Effector memory CD4-positive, alpha-beta T cell (primary cell): ENCODE data around the gene ARHGEF11.

Experiments used
- DNase-seq, 3 donors: peaks; one replicate each; pipeline ENCODE4 v3.0.0-alpha.2; 2020
- H3K27ac ChIP-seq: 2 replicates; pipeline ENCODE4 v1.7.0; 2013; ENCODE audit warnings: mild to moderate bottlenecking, low read length, moderate library complexity; ENCODE audit not compliant: insufficient read depth, poor library complexity, severe bottlenecking
- H3K27me3 ChIP-seq: replicated peaks from 2 replicates; pipeline ENCODE4 v1.7.0; 2013; ENCODE audit warnings: mild to moderate bottlenecking, low read length; ENCODE audit not compliant: insufficient read depth, control insufficient read depth, poor library complexity, severe bottlenecking
- H3K36me3 ChIP-seq: 2 replicates; pipeline ENCODE4 v1.7.0; 2013; ENCODE audit warnings: mild to moderate bottlenecking, low read length, moderate library complexity; ENCODE audit not compliant: control insufficient read depth, insufficient read depth
- H3K4me1 ChIP-seq: 2 replicates; pipeline ENCODE4 v1.7.0; 2013; ENCODE audit warnings: low read length, mild to moderate bottlenecking; ENCODE audit not compliant: control insufficient read depth, insufficient read depth, poor library complexity, severe bottlenecking
- H3K4me3 ChIP-seq: 2 replicates; pipeline ENCODE4 v1.7.0; 2013; ENCODE audit warnings: low read length, low read depth, mild to moderate bottlenecking; ENCODE audit not compliant: insufficient read depth, poor library complexity, severe bottlenecking
- H3K9me3 ChIP-seq: 2 replicates; pipeline ENCODE4 v1.7.0; 2013; ENCODE audit warnings: mild to moderate bottlenecking, low read length, moderate library complexity; ENCODE audit not compliant: control insufficient read depth

The ARHGEF11 gene

GRCh38 chr1:156894711-156895454 is 150.7 kb downstream of the ARHGEF11 start:
- Histone ChIP-seq H3K27me3 (peaks cover 26% of the 10 kb centered on the region), H3K9me3 (no peaks in the 10 kb centered on the region), H3K27ac (no peak overlapping the region), H3K4me1 (peaks cover 17% of the 10 kb centered on the region), H3K4me3 (no peak overlapping the region), H3K36me3 (no peaks in the 10 kb centered on the region)
- DNase-seq, result no peak

DNA sequence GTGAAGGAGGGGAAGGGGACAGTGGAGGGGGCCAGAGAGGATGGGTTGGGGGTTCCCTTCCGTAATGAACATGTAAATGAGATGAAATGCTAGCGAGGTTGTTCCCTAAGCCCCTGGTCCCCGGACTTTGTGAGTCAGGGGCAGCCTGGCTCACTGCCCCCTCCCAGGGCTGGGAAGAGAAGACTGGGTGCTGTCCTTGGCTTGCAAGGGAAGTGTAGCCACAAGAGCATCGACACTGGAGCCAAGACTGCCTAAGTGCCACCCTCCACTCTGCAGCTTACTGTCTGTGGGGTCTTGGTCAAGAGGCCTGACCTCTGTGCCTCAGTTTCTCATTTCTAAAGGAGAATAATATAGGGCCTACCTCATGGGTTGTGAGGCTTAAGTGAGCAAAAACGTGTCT is 151.5 kb downstream of the ARHGEF11 start:
- H3K27ac ChIP-seq, result no peak overlapping the region
- no peak overlapping the region for H3K4me3 ChIP-seq
- H3K4me1 ChIP-seq, result peaks cover 17% of the 10 kb centered on the region
- H3K36me3 ChIP-seq, result no peaks in the 10 kb centered on the region
- DNase-seq, result no peak
- H3K27me3 ChIP-seq, result peaks cover 26% of the 10 kb centered on the region
- H3K9me3 ChIP-seq, result no peaks in the 10 kb centered on the region

DNA sequence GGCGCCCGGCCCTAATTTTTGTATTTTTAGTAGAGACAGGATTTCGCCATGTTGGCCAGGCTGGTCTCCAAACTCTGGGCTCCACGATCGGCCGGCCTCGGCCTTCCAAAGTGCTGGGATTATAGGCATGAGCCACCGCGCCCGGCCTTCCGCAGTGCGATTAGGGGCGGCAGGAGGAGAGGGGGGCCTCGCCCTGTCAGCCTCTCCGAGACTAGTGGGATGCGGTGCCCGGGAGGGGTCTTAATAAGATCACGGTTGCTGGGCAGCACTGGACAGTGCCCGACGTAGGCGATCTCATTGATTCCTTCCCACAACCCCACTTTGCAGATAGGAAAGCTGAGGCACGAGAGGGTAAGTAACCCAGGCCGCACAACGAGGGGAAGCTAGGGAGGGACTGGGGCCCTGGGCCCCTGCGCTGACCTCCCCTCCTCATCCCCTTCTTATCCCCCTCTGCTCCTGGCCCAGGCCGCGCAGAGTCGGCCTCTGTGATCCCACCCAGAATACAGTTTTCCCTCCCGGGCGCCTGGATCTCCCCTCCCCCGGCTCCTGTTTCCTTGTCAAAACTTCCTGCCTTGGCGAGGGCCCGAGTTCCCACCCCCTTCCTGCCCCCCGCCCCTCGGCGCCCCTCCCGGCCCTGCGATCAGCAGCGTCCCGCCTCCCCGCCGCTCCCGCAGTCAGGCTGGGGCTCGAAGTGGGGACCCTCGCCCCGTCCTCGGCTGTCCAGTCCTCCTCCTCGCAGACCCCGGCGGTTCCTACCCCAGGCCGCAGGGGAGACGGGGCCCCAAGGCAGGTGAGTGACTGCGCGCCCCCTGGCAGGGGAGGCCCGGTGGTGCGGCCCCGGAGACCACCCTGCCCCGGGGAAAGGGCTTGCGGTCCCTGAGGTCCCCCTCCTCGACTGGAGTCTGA is 152.2 kb downstream of the ARHGEF11 start, which contains the start of gene PEAR1:
PEAR1 (plus strand) TSS at position 671 of the 906 bp plus-strand sequence. CDS start 10,209 bp downstream, outside the sequence.
- H3K27me3 ChIP-seq, result peaks cover 26% of the 10 kb centered on the region
- peaks cover 17% of the 10 kb centered on the region for H3K4me1 ChIP-seq
- H3K9me3 ChIP-seq, result no peaks in the 10 kb centered on the region
- no peaks in the 10 kb centered on the region for H3K36me3 ChIP-seq
- no peak for DNase-seq
- H3K27ac ChIP-seq, result no peak within 1 kb of the TSS
- H3K4me3 ChIP-seq, result peak within 1 kb of the TSS; percentile 26

GRCh38 chr1:156892190-156893047 is 153.1 kb downstream of the ARHGEF11 start:
- no peaks in the 10 kb centered on the region for H3K36me3 ChIP-seq
- peaks cover 17% of the 10 kb centered on the region for H3K4me1 ChIP-seq
- H3K27me3 ChIP-seq, result peaks cover 24% of the 10 kb centered on the region
- DNase-seq, result peak; percentile 58 to 72 (median 59)
- H3K27ac ChIP-seq, result no peak overlapping the region
- H3K4me3 ChIP-seq, result peak overlapping the region; percentile 26
- no peaks in the 10 kb centered on the region for H3K9me3 ChIP-seq

DNA sequence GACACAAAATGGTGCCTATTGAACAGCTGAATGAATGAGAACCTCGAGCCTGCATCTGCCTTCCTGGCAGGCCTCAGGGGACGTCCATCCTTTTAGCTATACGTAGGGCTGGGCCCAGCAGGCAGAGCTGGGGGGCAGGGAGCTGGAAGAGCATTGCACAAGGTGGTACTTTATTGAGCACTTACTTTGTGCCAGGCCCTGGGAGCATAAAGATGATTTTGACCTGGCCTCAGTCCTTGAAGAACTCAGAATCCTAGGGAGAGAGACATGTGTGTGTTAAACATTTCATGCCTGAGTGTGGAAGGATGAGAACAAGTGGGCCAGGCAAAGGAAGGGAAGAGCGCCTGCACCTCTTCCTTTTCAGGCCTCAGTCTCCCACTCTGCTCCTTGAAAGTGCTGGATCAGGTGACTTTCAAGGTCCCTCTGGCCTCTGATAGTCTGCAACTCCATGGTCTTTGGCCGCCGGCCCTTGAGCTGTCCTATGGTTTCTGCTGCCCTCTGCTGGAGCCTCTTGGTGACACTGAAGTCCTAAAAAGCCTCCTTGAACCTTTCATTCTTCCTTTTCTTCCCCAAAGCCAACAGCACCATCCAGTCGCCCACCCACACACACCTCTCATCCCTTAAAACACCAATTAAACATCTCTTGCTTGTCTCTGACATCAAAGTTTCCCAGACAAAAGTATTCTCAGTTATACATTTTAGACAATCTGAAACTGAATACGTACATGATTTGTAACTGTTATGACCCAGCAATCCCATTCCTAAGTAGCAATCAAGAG is 155.6 kb downstream of the ARHGEF11 start:
- Histone ChIP-seq H3K4me3 (no peak overlapping the region), H3K27me3 (peaks cover 22% of the 10 kb centered on the region)
- DNase-seq, result peak; percentile 17 to 31 (median 22)

GRCh38 chr1:156887734-156888133 is 157.8 kb downstream of the ARHGEF11 start:
- no peaks in the 10 kb centered on the region for H3K9me3 ChIP-seq
- H3K36me3 ChIP-seq, result no peaks in the 10 kb centered on the region
- DNase-seq, result no peak
- H3K4me3 ChIP-seq, result no peak overlapping the region
- H3K27ac ChIP-seq, result no peak overlapping the region
- peaks cover 2% of the 10 kb centered on the region for H3K27me3 ChIP-seq
- peaks cover 7% of the 10 kb centered on the region for H3K4me1 ChIP-seq

More for the DNA sequence above, 155.6 kb downstream of the ARHGEF11 start:
- Histone ChIP-seq H3K36me3 (no peaks in the 10 kb centered on the region), H3K27ac (no peak overlapping the region), H3K9me3 (no peaks in the 10 kb centered on the region), H3K4me1 (peaks cover 17% of the 10 kb centered on the region)

GRCh38 chr1:156887317-156887716 is 158.2 kb downstream of the ARHGEF11 start:
- no peaks in the 10 kb centered on the region for H3K27me3 ChIP-seq
- H3K27ac ChIP-seq, result no peak overlapping the region

DNA sequence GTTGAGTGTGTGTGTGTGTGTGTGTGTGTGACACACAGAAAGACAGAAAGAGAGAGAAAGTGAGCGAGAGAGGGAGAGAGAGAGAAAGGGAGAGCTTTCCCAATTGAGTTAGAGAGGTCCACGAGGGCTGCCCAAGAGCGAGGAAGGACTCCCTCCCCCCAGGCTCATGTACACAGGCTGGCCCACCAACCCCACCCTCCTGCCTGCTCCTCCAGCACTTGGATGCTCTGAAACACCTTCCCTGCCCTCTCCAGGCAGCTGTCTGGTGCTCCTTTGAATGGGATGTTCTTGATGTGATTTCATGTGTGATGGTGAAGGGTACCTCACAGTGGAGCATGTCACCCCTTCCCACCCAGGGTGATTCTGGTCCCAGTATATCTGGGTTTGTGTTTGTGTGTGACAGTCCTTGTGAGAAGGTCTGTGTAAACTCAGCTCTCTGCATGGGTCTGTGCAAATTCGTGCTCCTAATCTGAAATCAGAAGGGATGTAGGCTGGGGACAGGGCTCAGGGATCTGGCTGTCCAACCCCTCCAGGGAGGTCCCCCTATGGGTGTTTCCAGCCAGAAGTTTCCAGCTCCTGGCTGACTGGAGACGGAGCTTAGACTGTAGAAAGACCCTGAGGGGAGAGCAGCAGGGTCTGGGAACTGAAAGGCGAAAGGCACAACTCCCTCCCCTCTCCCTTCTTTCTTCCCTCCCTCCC is 158.8 kb downstream of the ARHGEF11 start:
- Histone ChIP-seq H3K27ac (no peak overlapping the region), H3K27me3 (no peaks in the 10 kb centered on the region), H3K36me3 (no peaks in the 10 kb centered on the region), H3K4me3 (no peak overlapping the region), H3K9me3 (no peaks in the 10 kb centered on the region), H3K4me1 (no peaks in the 10 kb centered on the region)
- DNase-seq, result no peak

More at GRCh38 chr1:156887317-156887716, 158.2 kb downstream of the ARHGEF11 start:
- no peaks in the 10 kb centered on the region for H3K36me3 ChIP-seq
- no peaks in the 10 kb centered on the region for H3K9me3 ChIP-seq
- no peak for DNase-seq
- peaks cover 4% of the 10 kb centered on the region for H3K4me1 ChIP-seq
- H3K4me3 ChIP-seq, result no peak overlapping the region
